ENCODE measurements around the gene HOXA10. TPM values are rescaled to one million over a fixed set of nuclear protein-coding genes. Genes with fewer than 3 reads are reported as not detected.

HOXA10 gene
- total RNA-seq, 4 donors from 2014 or later, result 4.9 to 11.2 (median 6.7) TPM

- peak in 1 of 2 donors; percentile 77 for DNase-seq (ENCODE audit: low spot score in 2 of 2)
- TF ChIP-seq POLR2A (IDR thresholded peaks at IDR 0.05) (no peak), CTCF (IDR thresholded peaks at IDR 0.05) (no peak)
- 82 to 85% methylated on average over 15 of the region's 15 CpGs for WGBS, 2 donors
- H3K4me3 ChIP-seq (ENCODE audit: low read depth, poor library complexity, severe bottlenecking), result no peak overlapping the region
- intact Hi-C loops (cut with DNase I; ENCODE audit: low total_unique reads), result loop anchor here (10.0 kb wide), 1 partner anchor 834 kb away; no protein-coding TSS in a partner anchor
Observed at GRCh38 chr7:27191161-27191731, 17.1 kb upstream of the HOXA10 start.

- intact Hi-C loops (cut with DNase I; ENCODE audit: low total_unique reads), result loop anchor here (10.0 kb wide), 1 partner anchor 835 kb away; no protein-coding TSS in a partner anchor
- 70 to 71% methylated on average over 7 of the region's 7 CpGs for WGBS, 2 donors
- peak in 1 of 2 donors; percentile 43 for DNase-seq (ENCODE audit: low spot score in 2 of 2)
- no peak for TF ChIP-seq POLR2A (IDR thresholded peaks at IDR 0.05)
- TF ChIP-seq CTCF (IDR thresholded peaks at IDR 0.05), result no peak
- H3K4me3 ChIP-seq (ENCODE audit: low read depth, poor library complexity, severe bottlenecking), result no peak overlapping the region
Observed at GRCh38 chr7:27189997-27190748, 16.1 kb upstream of the HOXA10 start.

- H3K4me3 ChIP-seq (ENCODE audit: low read depth, poor library complexity, severe bottlenecking), result no peak overlapping the region
- 36 to 52% methylated on average over 18 to 22 of the region's 22 CpGs for WGBS, 2 donors
- intact Hi-C loops (cut with DNase I; ENCODE audit: low total_unique reads), result no loop called here
- peak in 1 of 2 donors; percentile 80 for DNase-seq (ENCODE audit: low spot score in 2 of 2)
- TF ChIP-seq POLR2A (IDR thresholded peaks at IDR 0.05), result no peak
- no peak for TF ChIP-seq CTCF (IDR thresholded peaks at IDR 0.05)
Observed at GRCh38 chr7:27189295-27189996, 15.3 kb upstream of the HOXA10 start.

GRCh38 chr7:27188386-27189294 is 14.5 kb upstream of the HOXA10 start:
- TF ChIP-seq POLR2A (IDR thresholded peaks at IDR 0.05) (no peak), CTCF (IDR thresholded peaks at IDR 0.05) (no peak)
- no peak overlapping the region for H3K4me3 ChIP-seq (ENCODE audit: low read depth, poor library complexity, severe bottlenecking)
- DNase-seq (ENCODE audit: low spot score in 2 of 2), result peak in 1 of 2 donors; percentile 86

More at GRCh38 chr7:27188386-27189294, 14.5 kb upstream of the HOXA10 start:
- intact Hi-C loops (cut with DNase I; ENCODE audit: low total_unique reads), result no loop called here
- WGBS, 2 donors, result 37 to 51% methylated on average over 49 of the region's 49 CpGs
